H1 (cell line): ENCODE data around the gene INPP5A. TPM values are rescaled to one million over a fixed set of nuclear protein-coding genes. Genes with fewer than 3 reads are reported as not detected.

Experiments
- CTCF ChIA-PET: fragments of 300-600 bp; sonication (Branson Sonifier 250); formaldehyde crosslinking; loops from one replicate; lab custom pipeline; 2021; ENCODE audit not compliant: partially characterized antibody; lab: Charles Lee
- POLR2A ChIA-PET: fragments of 300-600 bp; sonication (Branson Sonifier 250); formaldehyde crosslinking; loops from one replicate; lab custom pipeline; 2021; ENCODE audit warnings: inconsistent platforms; ENCODE audit not compliant: partially characterized antibody; lab: Charles Lee
- DNase-seq, 2 experiments: peaks; one replicate each; pipeline versions ENCODE4 v3.0.0 to v3.0.0-alpha.2; 2010 to 2022; ENCODE audit warnings: low spot score in 2 of 2, low read depth in 1 of 2, mixed read lengths in 1 of 2
- FAIRE-seq: peaks from 2 replicates; lab custom pipeline; 2011; peaks lifted over from hg19 to GRCh38; lab: Jason Lieb, UNC
- H2AFZ ChIP-seq: 2 replicates; pipeline ENCODE4 v1.8.1; 2012; ENCODE audit warnings: low read length, inconsistent platforms
- H2AK5ac ChIP-seq: 2 replicates; pipeline ENCODE4 v1.6.1; 2013; ENCODE audit warnings: low read depth, low read length
- H2BK120ac ChIP-seq: replicated peaks from 2 replicates; pipeline ENCODE3; 2013; ENCODE audit warnings: low read depth, low read length, inconsistent platforms
- H2BK12ac ChIP-seq: 2 replicates; pipeline ENCODE4 v1.6.1; 2013; ENCODE audit warnings: low read depth, low read length
- H2BK15ac ChIP-seq: 2 replicates; pipeline ENCODE4 v1.6.1; 2013; ENCODE audit warnings: low read length
- H2BK20ac ChIP-seq: 2 replicates; pipeline ENCODE4 v1.6.1; 2013; ENCODE audit warnings: low read length
- H2BK5ac ChIP-seq: 2 replicates; pipeline ENCODE4 v1.6.1; 2013; ENCODE audit warnings: low read depth, low read length
- H3K14ac ChIP-seq: 2 replicates; pipeline ENCODE4 v1.6.1; 2013; ENCODE audit warnings: inconsistent platforms; ENCODE audit not compliant: insufficient read length
- H3K18ac ChIP-seq: 2 replicates; pipeline ENCODE4 v1.6.1; 2013; ENCODE audit warnings: low read length; ENCODE audit errors: extremely low read depth
- H3K23ac ChIP-seq: 2 replicates; pipeline ENCODE4 v1.6.1; 2013; ENCODE audit warnings: inconsistent platforms; ENCODE audit not compliant: insufficient read length
- H3K23me2 ChIP-seq: 2 replicates; pipeline ENCODE4 v1.6.1; 2013; ENCODE audit warnings: low read depth, low read length
- H3K27ac ChIP-seq: 2 replicates; pipeline ENCODE4 v1.6.1; 2011; ENCODE audit warnings: low read depth, low read length, inconsistent platforms
- H3K27me3 ChIP-seq, 4 experiments: replicated peaks in 1 of 4; 1 replicate in 1 of 4; 2 replicates in 3 of 4; pipeline versions ENCODE4 v1.6.1 to v1.8.1; 2011 to 2013; ENCODE audit warnings: low read length in 3 of 4, mild to moderate bottlenecking in 3 of 4, inconsistent platforms in 2 of 4, mixed read lengths in 2 of 4, moderate library complexity in 1 of 4; ENCODE audit not compliant: control insufficient read depth in 3 of 4, insufficient read depth in 3 of 4; ENCODE audit errors: extremely low read depth in 1 of 4
- H3K36me3 ChIP-seq, 4 experiments: 2 replicates each; pipeline versions ENCODE4 v1.6.1 to v1.8.1; 2011 to 2013; ENCODE audit warnings: mild to moderate bottlenecking in 4 of 4, low read length in 3 of 4, moderate library complexity in 2 of 4, control low read depth in 1 of 4, inconsistent platforms in 1 of 4; ENCODE audit not compliant: insufficient read depth in 4 of 4, control insufficient read depth in 2 of 4
- H3K4ac ChIP-seq: replicated peaks from 2 replicates; pipeline ENCODE3; 2013; ENCODE audit warnings: low read length, low read depth, mixed read lengths, inconsistent platforms; ENCODE audit not compliant: insufficient read length
- H3K4me1 ChIP-seq, 4 experiments: replicated peaks in 1 of 4; 1 replicate in 1 of 4; 2 replicates in 3 of 4; pipeline versions ENCODE4 v1.6.1 to v1.8.1; 2011 to 2013; ENCODE audit warnings: low read length in 3 of 4, inconsistent platforms in 2 of 4, mixed read lengths in 1 of 4; ENCODE audit not compliant: insufficient read depth in 4 of 4, control insufficient read depth in 3 of 4
- H3K4me2 ChIP-seq, 2 experiments: 2 replicates each; pipeline versions ENCODE4 v1.6.1 to v1.8.1; 2011 to 2013; ENCODE audit warnings: low read depth in 2 of 2, low read length in 2 of 2, control low read depth in 1 of 2, inconsistent platforms in 1 of 2, mild to moderate bottlenecking in 1 of 2; ENCODE audit not compliant: insufficient read depth in 1 of 2
- H3K4me3 ChIP-seq, 4 experiments: fragments of 200-600, 300-600 bp in 1 of 4; sonication (generic), shearing (Covaris generic), sonication (Bioruptor Twin) in 1 of 4; 2 replicates each; pipeline versions ENCODE4 v1.5.1 to v1.8.1; 2011 to 2016; ENCODE audit warnings: low read length in 4 of 4, low read depth in 3 of 4, control low read depth in 2 of 4, inconsistent platforms in 2 of 4, mild to moderate bottlenecking in 2 of 4, mixed read lengths in 1 of 4, moderate library complexity in 1 of 4; ENCODE audit not compliant: insufficient read depth in 2 of 4; ENCODE audit errors: extremely low read depth in 1 of 4
- H3K56ac ChIP-seq: replicated peaks from 2 replicates; pipeline ENCODE3; 2013; ENCODE audit warnings: low read depth, mild to moderate bottlenecking, mixed read lengths, low read length, inconsistent platforms; ENCODE audit not compliant: insufficient read length
- H3K79me1 ChIP-seq: 2 replicates; pipeline ENCODE4 v1.6.1; 2013; ENCODE audit warnings: low read depth, low read length, control low read depth
- H3K79me2 ChIP-seq, 2 experiments: 2 replicates each; pipeline versions ENCODE4 v1.6.1 to v1.8.1; 2012 to 2013; ENCODE audit warnings: low read length in 2 of 2, mild to moderate bottlenecking in 2 of 2, inconsistent platforms in 1 of 2; ENCODE audit not compliant: insufficient read depth in 2 of 2, control insufficient read depth in 1 of 2
- H3K9ac ChIP-seq, 4 experiments: replicated peaks in 1 of 4; 1 replicate in 1 of 4; 2 replicates in 3 of 4; pipeline versions ENCODE4 v1.6.1 to v1.8.1; 2011 to 2013; ENCODE audit warnings: low read depth in 3 of 4, low read length in 3 of 4, control low read depth in 2 of 4, mild to moderate bottlenecking in 2 of 4, moderate library complexity in 2 of 4, inconsistent platforms in 1 of 4; ENCODE audit errors: extremely low read depth in 1 of 4
- H3K9me3 ChIP-seq, 2 experiments: 2 replicates each; pipeline versions ENCODE4 v1.6.1 to v1.8.1; 2012 to 2013; ENCODE audit warnings: mild to moderate bottlenecking in 2 of 2, moderate library complexity in 2 of 2, control low read depth in 1 of 2, inconsistent platforms in 1 of 2, low read depth in 1 of 2, low read length in 1 of 2, mixed read lengths in 1 of 2; ENCODE audit not compliant: insufficient read depth in 2 of 2
- H4K20me1 ChIP-seq, 2 experiments: replicated peaks in 1 of 2; 2 replicates each; pipeline versions ENCODE3 to v1.8.1; 2011 to 2013; ENCODE audit warnings: inconsistent platforms in 2 of 2, low read length in 2 of 2, mild to moderate bottlenecking in 1 of 2; ENCODE audit not compliant: insufficient read depth in 2 of 2, control insufficient read depth in 1 of 2
- H4K5ac ChIP-seq: 2 replicates; pipeline ENCODE4 v1.6.1; 2013; ENCODE audit warnings: low read length, low read depth, mixed read lengths, inconsistent platforms; ENCODE audit not compliant: insufficient read length
- H4K8ac ChIP-seq: 2 replicates; pipeline ENCODE4 v1.8.0; 2013; ENCODE audit warnings: mild to moderate bottlenecking, moderate library complexity, low read length, inconsistent platforms; ENCODE audit not compliant: insufficient read depth; ENCODE audit errors: extremely low read depth
- H4K91ac ChIP-seq: replicated peaks from 2 replicates; pipeline ENCODE3; 2013; ENCODE audit warnings: low read length, mixed read lengths, inconsistent platforms; ENCODE audit not compliant: insufficient read length
- BCL11A ChIP-seq, 2 experiments: IDR thresholded peaks; one replicate each; pipeline ENCODE4 v1.6.1; 2011; ENCODE audit warnings: low read depth in 2 of 2, low read length in 2 of 2, mild to moderate bottlenecking in 2 of 2
- JUND ChIP-seq: IDR thresholded peaks from 2 replicates; pipeline ENCODE4 v1.6.1; 2011; ENCODE audit warnings: mild to moderate bottlenecking, improper control_type of control experiment, low read length
- NANOG ChIP-seq: IDR thresholded peaks from 2 replicates; pipeline ENCODE4 v1.6.1; 2011; ENCODE audit warnings: low read length, low read depth, mild to moderate bottlenecking, inconsistent platforms; ENCODE audit not compliant: insufficient read depth, poor library complexity, severe bottlenecking
- POLR2AphosphoS5 ChIP-seq: IDR thresholded peaks from 2 replicates; pipeline ENCODE4 v1.6.1; 2011; ENCODE audit warnings: low read depth, low read length
- WGBS, 2 experiments: shearing (Covaris generic) in 1 of 2; methylation state at CpG; one replicate each; pipeline versions ENCODE4 v1.1.6 to v1.1.7; 2013 to 2015; ENCODE audit warnings: low lambda C conversion rate in 2 of 2, mixed read lengths in 2 of 2, inconsistent platforms in 1 of 2, low coverage in 1 of 2, missing lambda C conversion rate in 1 of 2; ENCODE audit not compliant: insufficient replicate concordance in 2 of 2, insufficient coverage in 1 of 2, insufficient read length in 1 of 2; ENCODE audit errors: extremely low coverage in 1 of 2, missing lambda C conversion rate in 1 of 2; 5-methylcytosine and 5-hydroxymethylcytosine counted together
- polyA plus RNA-seq, 7 experiments: library from polyadenylated mRNA; depleted of rRNA in 3 of 7; stranded (reverse) in 5 of 7; unstranded in 2 of 7; fragments of >200 nt in 5 of 7; fragments of 200-250 nt in 2 of 7; gene quantifications; 1 replicate in 5 of 7; 2 replicates in 1 of 7; 4 replicates in 1 of 7; pipeline versions ENCODE4 v1.2.1 to v1.2.3, GENCODE V29; 2011 to 2013; ENCODE audit warnings: missing spikeins in 2 of 7, mixed read lengths in 2 of 7
- total RNA-seq: library from RNA; stranded (reverse); fragmentation: NEBNext Ultra II Directional; extraction: Animal tissue kit (Norgen Biotek cat#: 25700); gene quantifications from 2 replicates; pipeline ENCODE4 v1.2.1, GENCODE V29; 2021
- TF ChIP-seq, protein P1 (sequence below): IDR thresholded peaks from 2 replicates; pipeline ENCODE4 v1.6.1; 2012; ENCODE audit warnings: low read length, inconsistent platforms

The INPP5A gene
- total and polyA plus RNA-seq, 2 of the 8 experiments (the other 6 are each of a cell fraction or from before 2014, with no cell fraction given) = 19.7 to 27.5 TPM

DNA sequence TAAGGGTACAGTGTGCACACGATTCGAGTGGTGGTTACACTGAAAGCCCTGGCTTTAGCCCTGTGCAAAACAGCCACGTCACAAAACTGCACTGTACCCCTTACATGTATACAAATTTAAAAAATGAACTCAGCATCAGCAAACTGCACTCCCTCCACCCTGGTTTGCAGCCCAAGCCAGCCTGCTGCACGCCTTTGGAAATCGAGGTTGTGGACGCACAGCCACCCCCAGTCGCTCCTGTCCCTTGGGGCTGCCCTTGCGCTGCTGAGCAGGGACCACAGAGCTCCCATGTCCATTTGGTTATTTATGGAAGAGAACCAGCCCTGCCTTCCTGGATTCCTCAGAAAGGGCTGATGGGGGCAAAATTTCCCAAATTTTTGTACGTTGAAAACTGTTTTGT, 98.8 kb downstream of the INPP5A start:
- Histone ChIP-seq H3K79me1 (peaks cover 3% of the 10 kb centered on the region), H2BK5ac (no peak overlapping the region), H3K36me3 (no peaks in the 10 kb centered on the region), H4K20me1 (peaks cover 2 to 4% of the 10 kb centered on the region in 2 experiments), H2BK15ac (no peak overlapping the region), H4K8ac (no peak overlapping the region), H3K79me2 (peaks cover 0 to 2% of the 10 kb centered on the region in 2 experiments; a peak in 1 of 4 replicates), H3K18ac (no peak overlapping the region), H4K91ac (no peak overlapping the region), H3K9ac (no peak overlapping the region), H3K23me2 (no peaks in the 10 kb centered on the region), H2AFZ (no peak overlapping the region), H2AK5ac (no peak overlapping the region), H3K9me3 (no peaks in the 10 kb centered on the region), H4K5ac (no peak overlapping the region), H3K27me3 (no peaks in the 10 kb centered on the region), H3K27ac (no peak overlapping the region), H2BK120ac (no peak overlapping the region), H3K4me1 (peaks cover 0 to 2% (median 0%) of the 10 kb centered on the region in 4 experiments; a peak in 2 of 7 replicates), H2BK20ac (no peak overlapping the region), H3K56ac (no peak overlapping the region), H3K4me2 (no peak overlapping the region), H2BK12ac (peak overlapping the region; percentile 56; the same call in 1 of the 2 replicates), H3K4me3 (no peak overlapping the region), H3K23ac (no peak overlapping the region), H3K4ac (no peak overlapping the region), H3K14ac (no peak overlapping the region)
- POLR2A ChIA-PET = no interaction called here
- CTCF ChIA-PET = interaction anchor here (0.9 to 5.8 kb wide), 6 partner anchors 9 to 283 kb away, joined by 3 to 88 read pairs (median 4); no protein-coding TSS in a partner anchor
- no peak for FAIRE-seq
- WGBS, 2 experiments = 91% methylated on average over 9 of the region's 9 CpGs; no CpG with 5 or more reads in 1 of the 2 experiments
- no peak for DNase-seq
- TF ChIP-seq POLR2AphosphoS5 = no peak
- TF ChIP-seq BCL11A (IDR thresholded peaks at IDR 0.05; ENCODE audit: low read depth in 2 of 2, low read length in 2 of 2) = no peak
- no peak for TF ChIP-seq NANOG
- no peak for TF ChIP-seq JUND
- TF ChIP-seq, protein P1, sequence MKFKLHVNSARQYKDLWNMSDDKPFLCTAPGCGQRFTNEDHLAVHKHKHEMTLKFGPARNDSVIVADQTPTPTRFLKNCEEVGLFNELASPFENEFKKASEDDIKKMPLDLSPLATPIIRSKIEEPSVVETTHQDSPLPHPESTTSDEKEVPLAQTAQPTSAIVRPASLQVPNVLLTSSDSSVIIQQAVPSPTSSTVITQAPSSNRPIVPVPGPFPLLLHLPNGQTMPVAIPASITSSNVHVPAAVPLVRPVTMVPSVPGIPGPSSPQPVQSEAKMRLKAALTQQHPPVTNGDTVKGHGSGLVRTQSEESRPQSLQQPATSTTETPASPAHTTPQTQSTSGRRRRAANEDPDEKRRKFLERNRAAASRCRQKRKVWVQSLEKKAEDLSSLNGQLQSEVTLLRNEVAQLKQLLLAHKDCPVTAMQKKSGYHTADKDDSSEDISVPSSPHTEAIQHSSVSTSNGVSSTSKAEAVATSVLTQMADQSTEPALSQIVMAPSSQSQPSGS = no peak
